Hematopoietic multipotent progenitor cell treated with erythropoietin and hydrocortisone succinate and interleukin-3 and kit ligand, for 17 days (in vitro differentiated cells): ENCODE measurements around the gene RBM33.

ENCODE experiments used
- DNase-seq: peaks from one replicate; pipeline ENCODE4 v3.0.0-alpha.2; 2015; ENCODE audit warnings: low spot score

RBM33 gene

DNA sequence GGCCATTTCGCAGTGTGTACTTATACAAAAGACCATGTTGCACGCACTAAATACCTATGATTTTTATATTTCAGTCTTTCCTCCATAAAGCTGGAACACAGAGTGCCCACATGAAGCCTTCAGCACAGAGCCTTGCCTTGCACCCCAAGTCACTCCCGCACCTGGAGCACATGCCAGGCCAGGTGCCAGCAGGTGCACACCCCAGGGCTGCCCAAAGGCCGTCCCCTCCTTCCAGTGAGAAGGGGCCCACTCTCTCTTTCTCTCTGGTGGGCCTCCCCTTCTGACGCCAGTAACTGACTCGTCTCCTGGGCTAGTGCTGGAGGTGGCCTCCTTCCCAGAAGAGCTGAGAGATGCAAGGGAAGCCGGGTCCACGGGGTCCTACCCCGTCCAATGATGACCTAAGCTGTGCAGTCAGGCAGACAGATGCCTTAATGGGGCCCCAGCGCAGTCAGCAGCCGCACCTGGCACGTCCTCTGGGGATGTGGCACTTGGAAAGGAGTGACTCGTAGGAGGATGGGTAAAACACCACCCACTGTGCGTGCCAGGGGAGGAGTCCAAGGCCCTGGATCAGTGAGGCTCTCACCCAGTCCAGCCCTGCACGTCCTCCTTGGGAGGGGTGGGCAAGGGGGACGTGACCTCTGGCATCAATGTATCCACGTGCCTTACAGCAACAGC is 185.5 kb downstream of the RBM33 start:
- DNase-seq = no peak
